ENCODE measurements around the gene SPSB2. TPM values are rescaled to one million over a fixed set of nuclear protein-coding genes. Genes with fewer than 3 reads are reported as not detected.

The SPSB2 gene
- total RNA-seq, 1 experiment from 2014 or later, result 9.2 TPM

- Histone ChIP-seq H3K4me2 (ENCODE audit: low read length) (peak overlapping the region; percentile 82), H3K27me3 (ENCODE audit: low read length) (no peaks in the 10 kb centered on the region), H3K27ac (ENCODE audit: low read length) (no peak overlapping the region), H3K9ac (ENCODE audit: low read length) (no peak overlapping the region), H4K20me1 (ENCODE audit: low read length) (no peaks in the 10 kb centered on the region), H3K79me2 (ENCODE audit: low read length) (no peaks in the 10 kb centered on the region), H3K9me2 (replicated peaks; ENCODE audit: low read length) (no peaks in the 10 kb centered on the region), H3K9me3 (ENCODE audit: low read length) (no peaks in the 10 kb centered on the region), H3K4me3 (ENCODE audit: low read length) (peak overlapping the region; percentile 51; the same call in 1 of the 2 replicates), H3K36me3 (ENCODE audit: low read depth, low read length) (no peaks in the 10 kb centered on the region), H2AFZ (ENCODE audit: low read length) (peak overlapping the region; percentile 82), H3F3A (ENCODE audit: low read length, unreplicated experiment) (no peaks in the 10 kb centered on the region), H3K4me1 (ENCODE audit: insufficient read depth, low read length) (peaks cover 5% of the 10 kb centered on the region; the same call in 1 of the 2 replicates)
- POLR2A ChIA-PET (ENCODE audit: unreplicated experiment), result no interaction called here
- intact Hi-C loops (cut with micrococcal nuclease), result loop anchor here (1.0 kb wide), 2 partner anchors 72 to 90 kb away; partner anchors contain the start of gene MLF2
- ATAC-seq, result peak; percentile 83
- peak; percentile 84 for DNase-seq
- BruUV-seq (replicated peaks), result no TSS peak
- TF ChIP-seq EZH2 (IDR thresholded peaks at IDR 0.05; ENCODE audit: low read length, unreplicated experiment) (no peak), CTCF (conservative IDR thresholded peaks at IDR 0.05; ENCODE audit: low read depth, low read length) (peak; percentile 79), EZH2phosphoT487 (IDR thresholded peaks at IDR 0.05; ENCODE audit: borderline replicate concordance, low read length) (no peak)
- CTCF ChIA-PET, result no interaction called here
Observed at GRCh38 chr12:6825398-6826124, 47.5 kb downstream of the SPSB2 start.

GRCh38 chr12:6824901-6825381 is 48.2 kb downstream of the SPSB2 start:
- Histone ChIP-seq H3K9me2 (replicated peaks; ENCODE audit: low read length) (no peaks in the 10 kb centered on the region), H3K79me2 (ENCODE audit: low read length) (no peaks in the 10 kb centered on the region), H3K27ac (ENCODE audit: low read length) (no peak overlapping the region), H3K4me2 (ENCODE audit: low read length) (peak overlapping the region; percentile 82), H3K4me1 (ENCODE audit: insufficient read depth, low read length) (peaks cover 5% of the 10 kb centered on the region; the same call in 1 of the 2 replicates), H3K9ac (ENCODE audit: low read length) (no peak overlapping the region), H3K27me3 (ENCODE audit: low read length) (no peaks in the 10 kb centered on the region), H4K20me1 (ENCODE audit: low read length) (no peaks in the 10 kb centered on the region), H3F3A (ENCODE audit: low read length, unreplicated experiment) (no peaks in the 10 kb centered on the region), H3K9me3 (ENCODE audit: low read length) (no peaks in the 10 kb centered on the region), H2AFZ (ENCODE audit: low read length) (peak overlapping the region; percentile 82; the same call in 1 of the 2 replicates), H3K4me3 (ENCODE audit: low read length) (peak overlapping the region; percentile 51; the same call in 1 of the 2 replicates), H3K36me3 (ENCODE audit: low read depth, low read length) (no peaks in the 10 kb centered on the region)
- TF ChIP-seq CTCF (conservative IDR thresholded peaks at IDR 0.05; ENCODE audit: low read depth, low read length), result no peak
- TF ChIP-seq EZH2 (IDR thresholded peaks at IDR 0.05; ENCODE audit: low read length, unreplicated experiment), result no peak
- peak; percentile 26 for DNase-seq
- intact Hi-C loops (cut with micrococcal nuclease), result loop anchor here (1.0 kb wide), 2 partner anchors 72 to 90 kb away; partner anchors contain the start of gene MLF2
- ATAC-seq, result peak; percentile 47
- ChIA-PET CTCF (no interaction called here), POLR2A (ENCODE audit: unreplicated experiment) (no interaction called here)
- BruUV-seq (replicated peaks), result no TSS peak

Data from PC-3 (cell line).